HG03108 (cell line): ENCODE measurements around the gene R3HDM2.

Experiments used
- ATAC-seq: cut with Tn5 transposase; IDR thresholded peaks from one replicate; pipeline ENCODE4 v1.9.1; 2021; ENCODE audit warnings: moderate library complexity; ENCODE audit not compliant: unreplicated experiment

Gene R3HDM2

DNA sequence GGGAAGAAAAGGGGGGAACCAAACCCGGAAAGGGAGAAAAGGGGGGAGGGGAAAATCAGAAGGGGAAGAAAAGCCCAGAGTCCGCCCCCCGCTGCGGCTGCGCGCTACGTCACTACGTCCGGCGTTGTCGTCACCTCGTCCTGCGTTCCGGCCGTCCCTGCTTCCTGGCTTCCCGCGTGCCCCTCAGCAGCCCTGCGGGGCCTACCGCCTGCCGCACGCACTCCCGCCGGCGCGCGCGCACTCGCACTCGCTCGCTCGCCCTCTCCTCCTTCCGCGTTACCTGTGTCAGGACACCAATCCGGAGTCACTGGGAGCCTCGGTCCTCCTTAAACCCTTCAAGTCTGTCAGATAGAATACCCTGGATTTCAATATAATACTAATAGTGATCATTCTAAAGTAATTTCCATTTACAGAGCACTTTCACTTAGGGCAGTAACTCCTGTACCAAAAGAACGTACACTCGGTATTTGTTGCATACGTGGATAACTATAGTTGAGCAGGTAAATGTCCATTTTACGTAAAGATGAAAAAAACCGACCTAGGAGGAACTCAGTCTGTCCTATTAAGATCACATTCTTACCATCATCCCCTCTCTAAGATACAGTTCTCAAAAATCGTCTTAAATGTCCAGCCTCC, at the start of gene R3HDM2:
TSS of gene R3HDM2 (minus strand) at position 113 of the 636 bp plus-strand sequence. CDS start 120,615 bp downstream, outside the sequence.
- peak; percentile 98 for ATAC-seq

DNA sequence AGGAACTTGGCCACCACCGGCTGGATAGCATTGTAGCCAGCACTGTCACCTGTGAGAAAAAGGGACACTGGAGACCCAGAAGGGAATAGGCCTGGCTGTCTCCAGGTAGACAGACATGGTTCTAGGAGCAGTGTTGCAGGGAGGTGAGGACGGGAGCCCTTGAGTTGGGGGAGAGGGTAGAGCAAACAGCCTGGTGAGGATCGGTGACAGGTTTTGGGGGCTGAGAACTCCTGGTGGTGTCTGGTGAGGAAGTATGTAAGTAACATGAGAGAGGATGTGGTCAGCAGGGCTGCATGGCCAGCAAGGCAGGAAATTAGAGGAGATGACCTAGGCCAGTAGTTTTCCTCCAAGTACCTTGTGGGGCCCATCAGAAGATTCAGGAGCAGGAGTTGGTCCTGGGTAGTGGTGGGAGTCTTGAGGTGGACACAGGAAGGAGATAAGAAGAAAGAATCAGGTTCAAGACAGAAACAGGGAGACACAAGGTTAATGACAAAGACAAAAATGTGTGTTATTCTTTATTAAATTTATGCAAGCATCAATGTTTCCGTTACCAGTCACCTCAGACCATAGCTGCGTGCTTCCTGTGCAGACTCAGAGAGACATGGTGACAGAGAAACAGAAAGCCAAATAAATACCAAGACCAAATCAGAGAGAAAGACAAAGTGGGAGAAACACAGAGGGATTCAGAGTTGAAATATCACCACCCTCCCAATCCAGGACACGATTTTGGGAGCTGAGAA, 48.7 kb upstream of the R3HDM2 start, which contains the start of gene ARHGAP9:
TSS of gene ARHGAP9 (minus strand) at position 491 of the 740 bp plus-strand sequence. CDS start at position 31, 460 bp downstream.
- ATAC-seq, result peak; percentile 40

GRCh38 chr12:57479043-57479375, 48.2 kb upstream of the R3HDM2 start:
- no peak for ATAC-seq

GRCh38 chr12:57477710-57478681, 47.2 kb upstream of the R3HDM2 start:
- ATAC-seq, result peak; percentile 29

DNA sequence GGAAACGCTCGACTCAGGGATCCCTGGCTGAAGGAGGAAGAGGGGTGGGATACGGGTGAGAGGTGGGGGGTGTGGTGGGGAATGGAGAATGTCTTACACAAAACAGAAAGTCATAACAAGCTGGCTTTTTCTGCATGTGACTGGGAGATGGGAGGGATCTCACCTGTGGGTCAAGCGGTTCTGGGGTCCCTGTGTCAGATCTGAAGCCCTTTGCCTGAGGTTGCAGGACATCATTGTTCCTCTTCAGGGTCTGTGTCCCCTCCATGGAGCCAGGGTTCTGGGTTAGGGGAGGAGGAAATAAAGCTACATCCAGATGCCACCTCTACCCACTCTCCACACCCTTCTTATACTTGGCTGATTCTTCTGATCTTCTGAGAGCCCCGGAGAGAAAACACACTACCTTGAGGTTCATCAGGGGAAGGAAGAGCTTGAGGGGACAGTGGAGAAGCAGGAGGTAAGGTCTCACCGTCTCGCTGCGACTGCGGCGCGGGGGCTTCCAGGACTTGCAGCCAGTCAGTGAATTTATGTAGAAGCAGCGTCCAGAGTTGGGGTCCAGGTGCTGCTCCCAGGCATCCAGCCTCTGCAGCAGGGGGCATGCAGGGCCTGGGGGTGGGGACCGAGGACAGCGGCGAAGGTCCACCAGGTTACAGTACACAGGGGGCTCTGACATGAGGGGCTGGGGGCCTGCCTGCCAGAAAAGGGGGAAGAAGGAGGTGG, 46.3 kb upstream of the R3HDM2 start:
- no peak for ATAC-seq

DNA sequence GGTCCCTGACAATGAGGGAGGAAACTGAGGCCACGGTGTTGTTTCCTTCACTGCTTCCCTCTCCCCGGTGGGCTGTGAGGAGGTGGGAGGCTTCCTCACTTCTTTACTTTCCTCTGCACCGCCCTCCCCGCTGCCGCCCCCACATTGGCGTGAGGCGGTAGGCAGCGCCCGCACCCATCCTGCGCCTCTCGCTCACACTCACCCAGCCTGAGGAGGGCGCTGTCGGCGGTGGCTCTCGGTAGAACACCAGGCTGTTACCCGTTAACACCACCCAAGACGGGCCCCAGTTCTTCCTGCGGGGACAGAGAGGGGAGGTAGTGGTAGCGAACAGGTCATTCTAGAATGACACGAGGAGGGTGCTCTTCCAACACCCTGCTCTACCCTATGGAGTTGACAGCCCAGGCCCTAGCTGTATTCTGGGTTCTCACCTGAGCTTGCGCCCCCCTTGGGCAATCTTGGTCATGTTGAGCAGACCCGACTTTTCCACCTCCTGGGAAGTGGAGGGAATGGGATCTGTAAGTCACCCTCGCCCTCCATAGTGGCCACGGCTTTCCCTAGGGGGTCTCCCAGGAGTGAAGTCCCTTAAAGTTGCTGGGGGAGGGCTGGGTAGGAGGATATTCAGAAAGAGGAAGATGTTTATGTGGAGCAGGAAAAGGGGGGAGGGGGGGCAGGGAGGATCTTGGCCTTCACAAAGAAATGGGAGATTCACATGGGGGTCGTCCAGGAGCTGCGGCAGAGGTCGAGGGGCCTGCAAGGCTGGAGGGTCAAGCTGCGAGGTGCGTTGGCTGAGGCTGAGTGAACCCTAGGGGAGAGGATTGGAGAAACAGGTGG, 45.5 kb upstream of the R3HDM2 start:
- ATAC-seq, result peak; percentile 33

- no peak for ATAC-seq
Observed at GRCh38 chr12:57475271-57476161, 44.7 kb upstream of the R3HDM2 start.

GRCh38 chr12:57474862-57475261, 44.0 kb upstream of the R3HDM2 start:
- ATAC-seq, result no peak

DNA sequence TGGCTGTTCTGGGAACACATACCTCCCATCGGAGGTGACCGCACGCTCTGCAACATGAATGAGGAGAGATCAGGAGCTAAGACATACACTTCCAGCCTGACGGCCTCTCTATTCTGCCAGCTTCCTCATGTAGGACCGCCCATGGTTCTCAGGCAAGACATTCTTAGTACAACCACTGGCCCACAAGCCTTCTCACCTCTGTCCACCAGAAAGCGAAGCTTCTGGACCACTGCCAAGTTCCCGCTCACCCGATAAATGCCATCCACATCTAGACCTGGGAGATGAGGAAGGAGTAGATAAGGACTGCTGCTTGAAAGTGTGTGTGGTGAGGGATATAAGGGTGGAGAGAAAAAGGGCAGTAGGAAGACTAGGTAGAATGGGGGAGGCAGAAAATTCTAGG, 43.6 kb upstream of the R3HDM2 start:
- ATAC-seq, result no peak

DNA sequence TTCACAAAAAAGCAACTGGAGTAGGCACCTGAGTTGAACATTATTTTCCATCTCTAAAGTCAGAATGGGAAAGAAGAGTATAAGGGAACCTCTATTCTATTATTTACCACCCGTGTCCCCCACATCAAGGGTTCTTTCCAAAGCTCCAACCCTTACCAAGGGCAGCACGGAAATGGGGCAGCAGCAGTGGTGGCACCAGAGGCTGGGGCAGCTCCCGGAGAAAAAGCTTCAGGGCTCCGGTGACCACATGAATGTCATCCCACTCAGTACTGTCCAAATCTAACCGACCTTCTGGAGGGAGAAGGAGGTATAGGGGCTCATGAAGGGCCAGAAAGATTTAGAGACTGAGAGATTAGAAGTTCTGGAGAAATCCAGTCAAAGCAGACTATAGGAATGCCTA, 43.0 kb upstream of the R3HDM2 start:
- ATAC-seq, result no peak

DNA sequence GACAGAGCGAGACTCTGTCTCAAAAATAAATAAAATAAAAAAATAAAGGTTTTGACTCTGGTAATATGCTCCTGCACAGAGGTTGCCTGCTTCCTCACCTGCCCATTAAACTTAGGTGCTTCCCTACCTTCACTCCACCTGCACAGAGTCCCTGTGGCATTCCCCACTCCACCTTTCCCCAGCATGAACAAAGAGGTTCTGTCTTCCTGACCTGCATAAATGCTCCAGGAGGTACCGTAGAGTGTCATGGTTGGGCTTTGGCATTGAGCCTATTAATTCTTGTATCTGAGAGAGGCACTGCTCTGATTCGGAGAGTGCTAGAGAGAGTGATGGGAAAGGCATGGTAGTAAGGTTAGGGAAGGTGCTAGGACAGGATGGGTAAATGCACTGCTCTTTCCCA, 42.5 kb upstream of the R3HDM2 start:
- no peak for ATAC-seq

- no peak for ATAC-seq
Observed at GRCh38 chr12:57472391-57472790, 41.5 kb upstream of the R3HDM2 start.

GRCh38 chr12:57471661-57472060, 40.8 kb upstream of the R3HDM2 start:
- ATAC-seq, result no peak

GRCh38 chr12:57470970-57471656, 40.3 kb upstream of the R3HDM2 start:
- ATAC-seq, result no peak

DNA sequence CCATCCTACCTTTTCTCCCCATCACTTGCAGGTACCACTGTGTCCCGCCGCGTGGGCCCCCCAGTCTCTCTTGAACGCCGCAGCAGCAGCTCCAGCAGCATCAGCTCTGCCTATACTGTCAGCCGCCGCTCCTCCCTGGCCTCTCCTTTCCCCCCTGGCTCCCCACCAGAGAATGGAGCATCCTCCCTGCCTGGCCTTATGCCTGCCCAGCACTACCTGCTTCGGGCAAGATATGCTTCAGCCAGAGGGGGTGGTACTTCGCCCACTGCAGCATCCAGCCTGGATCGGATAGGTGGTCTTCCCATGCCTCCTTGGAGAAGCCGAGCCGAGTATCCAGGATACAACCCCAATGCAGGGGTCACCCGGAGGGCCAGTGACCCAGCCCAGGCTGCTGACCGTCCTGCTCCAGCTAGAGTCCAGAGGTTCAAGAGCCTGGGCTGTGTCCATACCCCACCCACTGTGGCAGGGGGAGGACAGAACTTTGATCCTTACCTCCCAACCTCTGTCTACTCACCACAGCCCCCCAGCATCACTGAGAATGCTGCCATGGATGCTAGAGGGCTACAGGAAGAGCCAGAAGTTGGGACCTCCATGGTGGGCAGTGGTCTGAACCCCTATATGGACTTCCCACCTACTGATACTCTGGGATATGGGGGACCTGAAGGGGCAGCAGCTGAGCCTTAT, 39.6 kb upstream of the R3HDM2 start:
- ATAC-seq, result no peak

DNA sequence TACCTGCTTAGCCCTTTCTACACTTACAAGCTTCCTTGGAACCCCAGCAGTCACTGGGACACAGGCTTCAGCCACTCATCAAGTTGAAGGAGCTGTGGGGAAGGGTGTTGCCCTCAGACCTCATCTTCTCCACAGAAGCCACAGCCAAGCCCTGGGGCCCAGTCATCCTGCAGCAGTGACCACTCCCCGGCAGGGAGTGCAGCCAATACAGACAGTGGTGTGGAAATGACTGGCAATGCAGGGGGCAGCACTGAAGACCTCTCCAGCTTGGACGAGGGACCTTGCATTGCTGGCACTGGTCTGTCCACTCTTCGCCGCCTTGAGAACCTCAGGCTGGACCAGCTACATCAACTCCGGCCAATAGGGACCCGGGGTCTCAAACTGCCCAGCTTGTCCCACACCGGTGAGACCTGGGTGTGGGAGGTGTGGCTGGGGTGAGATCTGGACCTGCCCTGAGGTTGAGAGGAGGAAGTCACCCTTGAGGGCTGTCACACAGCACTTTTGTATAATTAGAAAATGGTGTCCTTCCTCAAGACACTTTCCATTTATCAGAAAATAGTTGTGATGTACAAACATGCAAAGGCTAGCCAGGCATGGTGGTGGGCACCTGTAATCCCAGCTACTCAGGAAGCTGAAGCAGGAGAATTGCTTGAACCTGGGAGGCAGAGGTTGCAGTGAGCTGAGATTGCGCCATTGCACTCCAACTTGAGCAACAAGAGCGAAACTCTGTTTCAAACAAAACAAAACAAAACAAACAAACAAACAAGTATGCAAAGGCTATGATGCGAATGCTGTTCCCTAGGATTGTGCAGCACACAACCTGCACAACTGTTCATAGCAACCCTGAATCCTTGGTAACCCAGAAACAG, 38.7 kb upstream of the R3HDM2 start:
- no peak for ATAC-seq

DNA sequence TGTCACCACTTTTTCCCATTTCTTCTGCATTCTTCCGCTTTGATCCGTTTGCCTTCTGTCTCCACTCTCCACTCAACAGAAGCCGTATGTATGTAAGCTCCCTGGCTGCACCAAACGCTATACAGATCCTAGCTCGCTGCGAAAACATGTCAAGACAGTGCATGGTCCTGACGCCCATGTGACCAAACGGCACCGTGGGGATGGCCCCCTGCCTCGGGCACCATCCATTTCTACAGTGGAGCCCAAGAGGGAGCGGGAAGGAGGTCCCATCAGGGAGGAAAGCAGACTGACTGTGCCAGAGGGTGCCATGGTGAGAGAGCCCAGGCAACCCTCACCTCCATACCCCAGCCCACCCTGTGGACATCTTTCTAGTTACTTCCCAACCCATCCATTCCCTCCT, 37.1 kb upstream of the R3HDM2 start:
- no peak for ATAC-seq
